Vagina (tissue), 2 donors: ENCODE results near the gene SEMA3A. TPM values are rescaled to one million over a fixed set of nuclear protein-coding genes. Genes with fewer than 3 reads are reported as not detected.

Experiments
- DNase-seq, 2 donors: peaks; one replicate each; pipeline ENCODE4 v3.0.0-alpha.2; 2017; ENCODE audit errors: extremely low spot score in 2 of 2
- H3K27ac ChIP-seq: fragments of 200-600 bp; sonication (generic); one replicate; pipeline ENCODE4 v1.5.1; 2019
- H3K27me3 ChIP-seq: fragments of 200-600 bp; sonication (generic); one replicate; pipeline ENCODE4 v1.5.1; 2019
- H3K36me3 ChIP-seq, 2 donors: fragments of 200-600 bp; sonication (generic); one replicate each; pipeline ENCODE4 v1.5.1; 2017 to 2019
- H3K4me1 ChIP-seq: fragments of 200-600 bp; sonication (generic); one replicate; pipeline ENCODE4 v1.5.1; 2019
- H3K4me3 ChIP-seq, 2 donors: fragments of 200-600 bp; sonication (generic); 1 replicate in 1 of 2; 2 replicates in 1 of 2; pipeline ENCODE4 v1.5.1; 2016 to 2019
- H3K9me3 ChIP-seq: fragments of 200-600 bp; sonication (generic); one replicate; pipeline ENCODE4 v1.5.1; 2019
- CTCF ChIP-seq, 3 experiments: fragments of 450-650 bp in 2 of 3; fragments of 200-600 bp in 1 of 3; sonication (generic) in 1 of 3; IDR thresholded peaks; one replicate each; pipeline ENCODE4 v1.5.1; 2017 to 2019; ENCODE audit warnings: antibody characterized with exemption in 3 of 3, mild to moderate bottlenecking in 2 of 3, moderate library complexity in 2 of 3
- POLR2A ChIP-seq, 2 donors: fragments of 450-650 bp; IDR thresholded peaks; one replicate each; pipeline ENCODE4 v1.6.1; 2017; ENCODE audit warnings: antibody characterized with exemption in 2 of 2, mild to moderate bottlenecking in 2 of 2, moderate library complexity in 2 of 2
- POLR2AphosphoS5 ChIP-seq, 2 donors: sonication (generic); formaldehyde crosslinking; IDR thresholded peaks; one replicate each; pipeline ENCODE4 v1.9.0; 2017; ENCODE audit warnings: antibody characterized with exemption in 2 of 2, mild to moderate bottlenecking in 2 of 2, low read depth in 1 of 2; ENCODE audit not compliant: insufficient read depth in 1 of 2
- intact Hi-C: fragments of 100-400 bp; cut with DNase I; formaldehyde crosslinking; loops from one replicate; pipeline ENCODE4 v1.15.1; 2023
- total RNA-seq: library from RNA; depleted of rRNA; stranded (reverse); fragments of >200 nt; gene quantifications from one replicate; pipeline ENCODE4 v1.2.3, GENCODE V29; 2016

SEMA3A gene
- total RNA-seq, 1 donor from 2014 or later, result 3.4 TPM

GRCh38 chr7:83984591-83984990, 210.0 kb downstream of the SEMA3A start:
- Histone ChIP-seq H3K4me3 (no peak overlapping the region), H3K9me3 (no peaks in the 10 kb centered on the region)
- intact Hi-C loops, result no loop called here

DNA sequence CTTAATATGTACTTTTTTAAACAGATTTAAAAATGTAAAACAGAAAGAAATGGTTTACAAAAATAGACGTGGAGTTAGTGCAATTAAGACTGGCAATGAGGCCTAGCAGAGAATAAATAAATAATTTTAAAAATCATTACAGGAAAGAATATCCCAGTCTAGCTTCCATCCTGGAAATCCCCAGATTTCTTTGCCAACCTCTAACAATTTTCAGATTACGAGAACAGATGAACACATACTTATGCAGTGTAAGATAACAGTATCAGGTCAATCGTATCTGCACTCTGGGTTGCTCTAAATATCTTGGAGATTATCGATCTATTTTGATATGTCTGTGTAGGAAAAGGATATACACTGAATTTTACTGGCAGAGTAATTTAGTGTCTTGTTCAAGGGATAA, 210.5 kb downstream of the SEMA3A start:
- Histone ChIP-seq H3K4me1 (no peaks in the 10 kb centered on the region), H3K27ac (no peak overlapping the region), H3K9me3 (no peaks in the 10 kb centered on the region), H3K27me3 (no peaks in the 10 kb centered on the region), H3K36me3 (no peaks in the 10 kb centered on the region), H3K4me3 (no peak overlapping the region)
- TF ChIP-seq POLR2AphosphoS5 (IDR thresholded peaks at IDR 0.05; ENCODE audit: insufficient read depth in 1 of 2, low read depth in 1 of 2), result no peak
- no peak for TF ChIP-seq POLR2A (IDR thresholded peaks at IDR 0.05)
- TF ChIP-seq CTCF (IDR thresholded peaks at IDR 0.05), result no peak
- no peak for DNase-seq
- intact Hi-C loops, result no loop called here

More at GRCh38 chr7:83984591-83984990, 210.0 kb downstream of the SEMA3A start:
- H3K27me3 ChIP-seq, result no peaks in the 10 kb centered on the region
- no peak overlapping the region for H3K27ac ChIP-seq
- no peaks in the 10 kb centered on the region for H3K36me3 ChIP-seq
- DNase-seq, result no peak
- no peaks in the 10 kb centered on the region for H3K4me1 ChIP-seq
- no peak for TF ChIP-seq POLR2AphosphoS5 (IDR thresholded peaks at IDR 0.05; ENCODE audit: insufficient read depth in 1 of 2, low read depth in 1 of 2)
- no peak for TF ChIP-seq CTCF (IDR thresholded peaks at IDR 0.05)
- TF ChIP-seq POLR2A (IDR thresholded peaks at IDR 0.05), result no peak

GRCh38 chr7:83983606-83984005, 211.0 kb downstream of the SEMA3A start:
- Histone ChIP-seq H3K27ac (no peak overlapping the region), H3K4me1 (no peaks in the 10 kb centered on the region), H3K4me3 (no peak overlapping the region), H3K27me3 (no peaks in the 10 kb centered on the region), H3K36me3 (no peaks in the 10 kb centered on the region), H3K9me3 (no peaks in the 10 kb centered on the region)
- intact Hi-C loops, result no loop called here
- no peak for TF ChIP-seq CTCF (IDR thresholded peaks at IDR 0.05)
- TF ChIP-seq POLR2A (IDR thresholded peaks at IDR 0.05), result no peak
- no peak for TF ChIP-seq POLR2AphosphoS5 (IDR thresholded peaks at IDR 0.05; ENCODE audit: insufficient read depth in 1 of 2, low read depth in 1 of 2)
- no peak for DNase-seq

GRCh38 chr7:83976302-83976701, 218.3 kb downstream of the SEMA3A start:
- no peak overlapping the region for H3K27ac ChIP-seq
- H3K27me3 ChIP-seq, result no peaks in the 10 kb centered on the region
- intact Hi-C loops, result loop anchor here (5.0 kb wide), 1 partner anchor 1051 kb away; no protein-coding TSS in a partner anchor
- no peak for DNase-seq
- TF ChIP-seq POLR2A (IDR thresholded peaks at IDR 0.05) (no peak), CTCF (IDR thresholded peaks at IDR 0.05) (peak; percentile 19 to 46 (median 44))
- H3K36me3 ChIP-seq, result no peaks in the 10 kb centered on the region
- no peaks in the 10 kb centered on the region for H3K9me3 ChIP-seq
- no peaks in the 10 kb centered on the region for H3K4me1 ChIP-seq
- no peak overlapping the region for H3K4me3 ChIP-seq

- H3K36me3 ChIP-seq, result no peaks in the 10 kb centered on the region
- no peaks in the 10 kb centered on the region for H3K4me1 ChIP-seq
- no peaks in the 10 kb centered on the region for H3K9me3 ChIP-seq
- intact Hi-C loops, result no loop called here
- TF ChIP-seq CTCF (IDR thresholded peaks at IDR 0.05), result no peak
- TF ChIP-seq POLR2A (IDR thresholded peaks at IDR 0.05), result no peak
- no peak for TF ChIP-seq POLR2AphosphoS5 (IDR thresholded peaks at IDR 0.05; ENCODE audit: insufficient read depth in 1 of 2, low read depth in 1 of 2)
- H3K27me3 ChIP-seq, result no peaks in the 10 kb centered on the region
- no peak overlapping the region for H3K27ac ChIP-seq
- no peak overlapping the region for H3K4me3 ChIP-seq
- no peak for DNase-seq
Measured at GRCh38 chr7:83970081-83970480, 224.5 kb downstream of the SEMA3A start.
